ENCODE data around the gene EXOC6. TPM values are rescaled to one million over a fixed set of nuclear protein-coding genes. Genes with fewer than 3 reads are reported as not detected.
A peak's percentile ranks its signal among the peaks of the same experiment; 100 is the strongest.

EXOC6 gene
- total and polyA plus RNA-seq, 11 donors = 5.8 to 12.3 (median 9.9) TPM

- H3K27ac ChIP-seq = no peak within 1 kb of the TSS
- DNase-seq = no peak
- WGBS, 4 donors = 0 to 1% (median 1%) methylated on average over 28 to 52 of the region's 52 CpGs
- H3K4me3 ChIP-seq = peak within 1 kb of the TSS; percentile 23 to 49 (median 39)
- H3K4me1 ChIP-seq = peaks cover 5 to 41% (median 26%) of the 10 kb centered on the region in 12 donors
- H3K9me3 ChIP-seq = no peaks in the 10 kb centered on the region
- peaks cover 28 to 95% (median 70%) of the 10 kb centered on the region in 9 donors for H3K27me3 ChIP-seq
- peak in 1 of 4 donors; percentile 23 for ATAC-seq
- no peaks in the 10 kb centered on the region for H3K36me3 ChIP-seq
- TF ChIP-seq POLR2A (IDR thresholded peaks at IDR 0.05) = no peak
- TF ChIP-seq, protein P1, sequence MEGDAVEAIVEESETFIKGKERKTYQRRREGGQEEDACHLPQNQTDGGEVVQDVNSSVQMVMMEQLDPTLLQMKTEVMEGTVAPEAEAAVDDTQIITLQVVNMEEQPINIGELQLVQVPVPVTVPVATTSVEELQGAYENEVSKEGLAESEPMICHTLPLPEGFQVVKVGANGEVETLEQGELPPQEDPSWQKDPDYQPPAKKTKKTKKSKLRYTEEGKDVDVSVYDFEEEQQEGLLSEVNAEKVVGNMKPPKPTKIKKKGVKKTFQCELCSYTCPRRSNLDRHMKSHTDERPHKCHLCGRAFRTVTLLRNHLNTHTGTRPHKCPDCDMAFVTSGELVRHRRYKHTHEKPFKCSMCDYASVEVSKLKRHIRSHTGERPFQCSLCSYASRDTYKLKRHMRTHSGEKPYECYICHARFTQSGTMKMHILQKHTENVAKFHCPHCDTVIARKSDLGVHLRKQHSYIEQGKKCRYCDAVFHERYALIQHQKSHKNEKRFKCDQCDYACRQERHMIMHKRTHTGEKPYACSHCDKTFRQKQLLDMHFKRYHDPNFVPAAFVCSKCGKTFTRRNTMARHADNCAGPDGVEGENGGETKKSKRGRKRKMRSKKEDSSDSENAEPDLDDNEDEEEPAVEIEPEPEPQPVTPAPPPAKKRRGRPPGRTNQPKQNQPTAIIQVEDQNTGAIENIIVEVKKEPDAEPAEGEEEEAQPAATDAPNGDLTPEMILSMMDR (IDR thresholded peaks at IDR 0.05) = no peak
- intact Hi-C loops (cut with DNase I) = loop anchor here in 1 of 10 donors (10.0 kb wide), 1 partner anchor 281 kb away; no protein-coding TSS in a partner anchor
Measured at GRCh38 chr10:93073539-93074146, 225.3 kb downstream of the EXOC6 start, which contains the start of gene CYP26A1. Gene CYP26A1, plus strand, starts transcription at chr10:93073893. Its CDS starts 42 bp downstream, at chr10:93073935.

- intact Hi-C loops (cut with DNase I) = loop anchor here in 1 of 10 donors (10.0 kb wide), 1 partner anchor 281 kb away; no protein-coding TSS in a partner anchor
- peak in 1 of 4 donors; percentile 7 for ATAC-seq
- Histone ChIP-seq H3K4me3 (peak overlapping the region; percentile 23 to 49 (median 39)), H3K9me3 (no peaks in the 10 kb centered on the region), H3K27ac (no peak overlapping the region), H3K4me1 (peaks cover 5 to 38% (median 25%) of the 10 kb centered on the region in 12 donors), H3K27me3 (peaks cover 23 to 94% (median 65%) of the 10 kb centered on the region in 9 donors), H3K36me3 (no peaks in the 10 kb centered on the region)
- TF ChIP-seq, protein P1 (IDR thresholded peaks at IDR 0.05) = peak in 1 of 12 donors; percentile 15
- TF ChIP-seq POLR2A (IDR thresholded peaks at IDR 0.05) = no peak
- DNase-seq = no peak
- WGBS, 4 donors = 0 to 1% (median 1%) methylated on average over 14 to 40 of the region's 40 CpGs
Measured at GRCh38 chr10:93074147-93074596, 225.9 kb downstream of the EXOC6 start.

GRCh38 chr10:93074597-93075368, 226.5 kb downstream of the EXOC6 start:
- Histone ChIP-seq H3K27ac (no peak overlapping the region), H3K4me1 (peaks cover 5 to 38% (median 25%) of the 10 kb centered on the region in 12 donors), H3K36me3 (no peaks in the 10 kb centered on the region), H3K4me3 (peak overlapping the region in 9 of 12 donors; percentile 23 to 49 (median 40)), H3K9me3 (no peaks in the 10 kb centered on the region), H3K27me3 (peaks cover 23 to 94% (median 65%) of the 10 kb centered on the region in 9 donors)
- no peak for TF ChIP-seq POLR2A (IDR thresholded peaks at IDR 0.05)
- TF ChIP-seq, protein P1 (IDR thresholded peaks at IDR 0.05) = no peak
- 1 to 4% (median 2%) methylated on average over 24 to 67 of the region's 67 CpGs for WGBS, 4 donors
- ATAC-seq (no peak), DNase-seq (no peak)
- intact Hi-C loops (cut with DNase I) = loop anchor here in 1 of 10 donors (10.0 kb wide), 1 partner anchor 280 kb away; no protein-coding TSS in a partner anchor

All from heart left ventricle (tissue), 16 donors.